C4-2B (cell line): Measurements from ENCODE around the gene HVCN1.

ENCODE experiments used
- CTCF ChIP-seq: fragments of 450-650 bp; conservative IDR thresholded peaks from 2 replicates; pipeline ENCODE4 v1.5.1; 2017; ENCODE audit warnings: mild to moderate bottlenecking
- ZFX ChIP-seq: fragments of 450-650 bp; IDR thresholded peaks from 2 replicates; pipeline ENCODE4 v1.6.1; 2017

- TF ChIP-seq CTCF, result no peak
- no peak for TF ChIP-seq ZFX
Observed at GRCh38 chr12:110688446-110689280, at the start of gene HVCN1.
